ENCODE measurements around the gene EXOC6B. TPM values are rescaled to one million over a fixed set of nuclear protein-coding genes. Genes with fewer than 3 reads are reported as not detected.
"Not testable (repeated sequence)": the region's sequence is repeated elsewhere in the genome, so short reads cannot be mapped to it uniquely, and the experiment has no call there.

Gene EXOC6B
- total RNA-seq, 1 donor, result 9.2 TPM

DNA sequence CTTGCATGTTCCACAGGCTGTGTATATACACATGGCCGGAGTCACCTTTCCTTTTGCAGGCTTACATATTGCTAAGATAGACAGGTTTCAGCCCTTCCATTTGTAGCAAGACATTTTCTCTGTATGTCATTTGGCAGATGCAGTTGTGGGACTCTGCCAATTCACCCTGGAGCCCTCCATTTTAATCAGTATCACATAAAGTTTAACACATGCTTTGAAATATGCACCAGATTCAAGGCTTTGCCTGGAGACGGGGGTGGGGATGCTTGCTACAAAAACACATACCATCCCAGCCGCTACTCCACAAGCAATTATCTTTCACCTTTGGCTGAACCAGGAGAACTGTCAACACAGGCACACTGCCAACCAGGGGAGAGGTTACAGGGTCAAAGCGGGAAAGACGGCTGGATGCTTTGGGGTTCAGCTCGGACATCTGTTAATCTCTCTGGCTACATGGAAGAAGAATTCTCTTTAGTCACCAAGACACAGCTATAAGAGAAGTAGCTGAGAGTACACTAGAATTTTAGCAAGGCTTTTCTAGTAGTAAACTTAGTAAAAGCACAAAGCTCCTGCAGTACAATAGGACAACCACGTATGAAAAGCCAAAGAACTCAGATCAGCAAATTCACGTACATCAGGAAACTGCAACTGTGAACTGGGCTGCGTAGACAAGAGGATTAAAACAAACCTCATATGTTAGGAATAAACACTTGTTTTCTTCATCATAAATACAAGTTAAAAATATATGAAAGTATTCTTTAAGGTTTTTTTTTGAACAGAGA, 130.9 kb downstream of the EXOC6B start:
- no peak for DNase-seq (ENCODE audit: low read depth in 2 of 3, low spot score in 2 of 3)

DNA sequence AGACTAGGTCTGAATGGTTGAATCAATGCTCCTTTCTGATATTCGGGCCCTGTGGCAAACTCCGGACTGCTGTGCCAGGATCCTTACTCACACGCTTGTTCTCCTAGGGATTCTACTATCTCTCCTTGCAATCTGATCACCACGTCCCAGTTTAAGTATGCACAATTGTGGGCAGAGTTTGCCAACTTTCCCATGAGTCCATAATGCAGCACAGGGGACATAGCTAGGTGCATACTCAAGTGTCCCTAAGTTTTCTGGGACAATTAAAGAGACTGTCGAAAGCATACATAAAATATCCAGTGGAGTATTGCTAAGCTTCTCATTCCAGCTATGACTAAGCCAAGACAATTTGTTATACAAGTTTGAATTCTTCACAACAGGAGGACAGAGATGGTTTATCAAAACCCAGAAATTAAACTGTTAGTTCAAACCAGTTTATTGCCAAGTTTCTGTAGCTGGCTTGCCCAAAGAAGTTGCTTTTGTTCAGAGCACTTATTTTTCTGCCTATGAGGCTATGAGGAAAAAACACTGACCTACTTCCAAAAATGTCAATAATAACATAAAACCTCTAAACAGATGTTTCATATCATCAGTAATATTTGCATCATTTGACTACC, 136.1 kb downstream of the EXOC6B start:
- no peak for DNase-seq (ENCODE audit: low read depth in 2 of 3, low spot score in 2 of 3)

DNA sequence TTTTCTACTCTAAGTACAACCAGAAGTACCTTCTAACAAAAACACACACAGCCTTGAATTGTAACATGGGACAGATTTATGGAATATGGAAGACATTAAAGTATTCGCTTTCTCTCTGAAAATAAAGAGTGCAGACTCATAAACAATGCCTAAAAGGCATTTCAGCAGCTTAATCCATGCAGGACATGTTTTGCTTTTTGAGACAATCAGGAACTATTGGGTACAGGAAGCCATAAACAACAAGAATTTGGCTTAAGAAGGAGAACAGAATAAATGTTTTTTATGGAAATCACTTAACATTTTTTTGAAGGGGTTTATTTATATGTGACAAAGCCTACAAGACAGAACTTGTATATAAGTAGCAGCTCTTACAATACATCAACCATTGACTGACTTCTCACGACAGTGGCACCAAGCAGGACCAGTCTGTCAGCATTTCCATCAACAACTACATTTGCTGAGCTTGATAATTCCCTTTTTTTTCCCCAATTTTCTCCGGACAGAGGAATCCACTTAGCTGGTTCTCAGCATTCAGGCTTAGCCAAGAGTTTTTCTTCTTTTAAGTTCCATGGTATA, 140.1 kb downstream of the EXOC6B start:
- no peak for DNase-seq (ENCODE audit: low read depth in 2 of 3, low spot score in 2 of 3)

DNA sequence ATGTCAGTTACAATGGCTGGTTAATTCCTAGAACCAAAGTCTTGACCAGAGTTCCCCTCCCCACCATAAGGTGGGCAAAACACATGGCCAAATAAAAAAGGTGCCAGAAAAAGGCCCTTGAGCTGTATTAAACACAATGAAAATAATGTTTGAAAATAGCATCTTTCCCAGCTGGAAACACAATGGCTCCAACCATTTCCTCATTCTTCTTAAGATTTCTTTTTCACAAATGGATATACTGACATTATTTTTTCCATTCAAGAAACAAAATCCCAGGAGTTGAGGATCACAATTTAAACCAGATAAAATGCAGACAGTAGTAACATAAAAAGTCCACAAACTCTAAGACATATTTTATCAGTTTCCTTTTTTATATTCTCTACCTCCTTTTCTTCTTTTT, 143.8 kb downstream of the EXOC6B start:
- DNase-seq (ENCODE audit: low read depth in 2 of 3, low spot score in 2 of 3), result no peak

DNA sequence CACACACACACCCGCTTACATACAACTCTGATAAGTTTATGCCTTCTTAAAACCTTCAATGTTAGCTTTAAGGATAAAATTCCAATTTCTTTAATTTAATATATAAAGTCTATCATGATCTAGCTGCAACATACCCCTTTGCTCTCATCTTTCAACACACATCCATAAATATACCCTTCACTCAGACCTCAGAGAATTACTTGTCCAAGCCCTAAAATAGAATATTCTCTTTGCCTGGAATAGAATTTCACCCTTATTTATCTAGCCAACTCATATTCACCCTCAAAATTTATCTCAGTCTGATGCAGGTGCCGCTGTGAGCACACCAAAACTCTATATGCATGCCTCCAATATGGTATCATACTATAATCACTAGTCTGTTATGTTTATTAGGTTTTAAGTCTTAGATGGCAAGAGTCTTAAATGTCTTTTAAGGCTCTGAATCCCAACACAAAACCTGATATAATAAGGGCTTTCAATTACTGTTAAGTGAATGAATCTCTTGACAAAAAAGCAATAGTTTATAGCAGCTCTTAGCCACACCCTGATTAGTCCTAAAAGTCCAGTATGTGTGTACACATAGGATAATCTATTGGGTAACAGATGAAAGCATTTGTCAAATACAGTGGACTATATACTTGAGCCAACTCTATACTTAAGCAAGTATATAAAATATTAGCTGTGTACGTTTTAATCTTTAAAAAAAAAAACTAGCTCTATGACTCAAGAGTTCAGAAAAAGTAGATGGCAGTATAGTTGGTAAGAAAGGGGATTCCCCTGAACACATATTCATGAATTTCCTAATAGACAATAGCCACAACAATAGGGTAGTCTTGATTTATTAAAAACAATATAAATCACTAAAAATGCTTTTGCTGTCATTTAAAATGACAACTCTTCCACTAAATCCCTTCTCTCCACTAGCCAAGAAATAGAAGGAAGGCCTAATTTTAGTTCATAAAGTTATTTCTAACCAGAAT, 144.5 kb downstream of the EXOC6B start:
- no peak for DNase-seq (ENCODE audit: low read depth in 2 of 3, low spot score in 2 of 3)

DNA sequence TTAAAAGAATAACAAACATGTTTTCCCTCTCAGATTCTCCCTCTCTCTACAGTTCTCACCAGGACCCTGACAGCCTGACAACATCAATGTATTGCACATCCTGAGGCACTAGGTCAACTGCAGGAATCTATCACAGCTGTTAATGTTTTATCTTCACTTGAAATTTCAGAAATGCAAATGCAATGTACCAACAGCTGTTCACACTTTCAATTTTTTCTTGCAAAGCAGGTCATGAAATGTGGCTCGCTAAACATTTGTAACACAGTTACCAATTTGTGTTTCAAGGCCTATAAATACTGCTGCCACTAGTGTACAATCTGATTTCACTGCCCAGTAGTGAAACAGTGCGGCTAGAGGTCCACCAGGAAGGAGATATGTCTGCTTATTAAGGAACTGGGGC, 147.8 kb downstream of the EXOC6B start:
- no peak for DNase-seq (ENCODE audit: low read depth in 2 of 3, low spot score in 2 of 3)

DNA sequence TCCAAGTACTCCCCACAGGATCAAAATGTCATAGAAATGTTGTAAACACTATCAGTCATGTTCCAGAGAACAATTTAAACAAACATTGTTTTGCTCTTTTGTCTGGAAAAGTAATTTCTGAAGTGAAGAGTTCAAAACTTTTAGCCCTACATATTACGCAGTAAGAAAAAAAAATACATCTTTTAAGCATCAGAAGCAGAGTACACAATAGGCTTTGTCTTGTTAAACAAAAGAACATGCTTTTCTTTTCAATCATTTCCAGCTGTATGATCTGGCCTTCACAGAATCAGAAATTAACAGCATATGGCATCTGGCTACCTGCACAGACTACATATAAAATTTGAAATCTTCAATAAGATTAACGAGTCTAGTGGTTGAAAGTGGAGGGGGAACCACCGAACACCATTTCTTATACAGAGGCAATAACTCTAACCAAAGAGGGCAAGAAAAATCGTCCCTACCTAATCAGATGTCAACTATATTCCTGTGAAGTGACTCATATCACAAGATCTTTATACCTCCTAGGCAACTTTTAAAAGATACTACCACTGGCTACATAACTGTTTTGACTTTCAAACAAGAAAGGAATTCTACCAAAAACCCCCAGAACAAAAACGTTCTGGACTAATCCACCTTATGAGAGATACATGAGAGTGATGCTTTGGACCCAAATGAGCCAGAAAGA, 149.3 kb downstream of the EXOC6B start:
- DNase-seq (ENCODE audit: low read depth in 2 of 3, low spot score in 2 of 3), result no peak

DNA sequence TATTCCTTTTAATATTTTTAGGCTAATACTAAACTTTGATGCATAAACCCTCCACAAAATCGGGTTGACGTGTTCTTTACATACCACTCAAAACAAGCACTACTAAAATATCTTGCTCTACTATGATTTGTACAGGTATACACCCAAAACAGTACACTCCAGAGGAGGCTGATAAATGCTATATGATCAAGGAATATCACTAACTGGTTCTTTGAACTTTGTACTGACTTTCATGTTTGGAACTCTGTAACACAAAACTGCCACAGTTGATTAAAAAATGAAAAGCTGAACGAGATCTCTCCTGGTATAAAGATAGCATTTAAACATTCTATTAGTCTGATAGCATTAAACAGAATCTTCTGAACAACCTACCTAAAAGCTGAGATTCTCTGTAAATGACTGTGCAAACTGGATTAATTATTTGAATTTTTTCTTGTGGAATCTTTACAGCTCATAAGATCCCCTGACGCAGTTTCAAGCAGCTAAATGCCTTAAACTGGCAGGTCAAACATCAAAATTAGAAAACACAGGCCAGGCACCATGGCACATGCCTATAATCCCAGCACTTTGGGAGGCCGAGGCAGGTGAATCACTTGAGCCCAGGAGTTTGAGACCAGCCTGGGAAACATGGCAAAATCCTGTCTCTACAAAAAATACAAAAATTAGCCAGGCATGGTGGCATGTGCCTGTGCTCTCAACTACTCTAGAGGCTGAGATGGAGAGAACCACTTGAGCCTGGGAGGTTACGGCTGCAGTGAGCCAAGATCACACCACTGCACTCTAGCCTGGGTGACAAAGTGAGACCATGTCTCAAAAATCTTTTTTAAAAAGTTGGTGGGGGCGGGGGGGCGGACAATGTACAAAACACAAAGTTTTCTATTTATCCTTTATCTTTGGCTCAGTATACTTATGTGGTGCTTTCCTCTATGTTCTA, 150.6 kb downstream of the EXOC6B start:
- DNase-seq (ENCODE audit: low read depth in 2 of 3, low spot score in 2 of 3), result no peak

DNA sequence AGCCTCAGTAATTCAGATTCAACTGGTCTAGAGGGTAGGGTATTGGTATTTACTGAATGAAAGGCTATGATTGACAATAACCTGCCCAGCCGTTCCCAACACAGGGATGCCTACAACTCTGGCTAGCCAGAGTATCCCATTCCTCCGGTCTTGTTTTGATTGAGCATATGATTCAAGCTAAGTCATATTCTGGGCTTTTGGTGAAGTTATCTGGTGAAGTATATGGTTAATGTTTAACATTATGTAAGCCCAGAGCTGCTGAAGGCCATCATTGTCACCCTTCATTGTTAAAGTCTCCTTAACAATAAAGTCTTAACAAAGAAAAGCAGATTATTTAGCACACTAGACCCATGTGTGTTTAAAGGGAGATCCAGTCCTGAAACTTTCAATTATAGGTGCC, 152.6 kb downstream of the EXOC6B start:
- no peak for DNase-seq (ENCODE audit: low read depth in 2 of 3, low spot score in 2 of 3)

DNA sequence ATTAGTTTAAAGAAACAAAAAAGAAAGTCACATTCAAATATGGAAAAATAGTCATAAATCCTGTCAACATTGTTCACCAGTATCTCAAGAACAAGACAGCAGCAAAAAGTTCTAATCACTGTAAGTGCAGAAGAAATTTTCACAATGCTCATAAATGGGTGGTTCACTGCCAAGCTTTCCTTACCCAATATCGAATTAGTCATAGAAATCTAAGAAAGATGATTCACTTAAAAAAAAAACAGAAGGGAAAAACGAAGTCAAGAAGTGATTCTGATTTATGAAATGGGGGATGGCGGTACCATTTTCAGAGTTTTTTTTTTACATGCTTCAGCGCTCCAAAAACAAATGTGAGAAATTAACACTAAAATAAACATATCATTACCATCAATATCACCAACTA, 156.7 kb downstream of the EXOC6B start:
- no peak for DNase-seq (ENCODE audit: low read depth in 2 of 3, low spot score in 2 of 3)

DNA sequence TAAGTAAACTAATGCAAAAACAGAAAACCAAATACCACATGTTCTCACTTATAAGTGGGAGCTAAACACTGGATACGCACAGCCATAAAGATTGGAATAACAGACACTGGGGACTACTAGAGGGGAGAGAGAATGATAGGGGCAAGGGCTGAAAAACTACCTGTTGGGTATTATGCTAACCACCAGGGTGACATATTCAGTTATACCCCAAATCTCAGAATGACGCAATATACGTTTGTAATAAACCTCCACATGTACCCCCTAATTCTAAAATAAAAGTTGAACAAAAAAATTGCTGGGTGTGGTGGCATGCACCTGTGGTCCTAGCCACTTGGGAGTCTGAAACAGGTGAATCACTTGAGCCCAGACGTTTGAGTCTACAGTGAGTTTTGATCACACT, 157.2 kb downstream of the EXOC6B start:
- no peak for DNase-seq (ENCODE audit: low read depth in 2 of 3, low spot score in 2 of 3)

DNA sequence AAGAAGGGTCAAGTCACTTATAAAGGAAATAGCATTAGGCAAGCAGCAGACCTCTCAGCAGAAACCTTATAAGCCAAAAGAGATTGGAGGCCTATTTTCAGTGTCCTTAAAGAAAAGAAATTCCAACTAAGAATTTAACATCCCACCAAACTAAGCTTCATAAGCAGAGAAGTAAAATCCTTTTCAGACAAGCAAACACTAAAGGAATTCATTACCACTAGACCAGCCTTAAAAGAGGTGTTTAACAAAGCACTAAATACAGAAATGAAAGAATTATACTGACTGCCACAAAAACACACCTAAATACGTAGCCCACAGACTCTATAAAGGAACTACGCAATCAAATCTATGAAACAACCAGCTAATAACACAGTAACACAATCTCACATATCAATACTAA, 160.4 kb downstream of the EXOC6B start:
- DNase-seq (ENCODE audit: low read depth in 2 of 3, low spot score in 2 of 3), result no peak

DNA sequence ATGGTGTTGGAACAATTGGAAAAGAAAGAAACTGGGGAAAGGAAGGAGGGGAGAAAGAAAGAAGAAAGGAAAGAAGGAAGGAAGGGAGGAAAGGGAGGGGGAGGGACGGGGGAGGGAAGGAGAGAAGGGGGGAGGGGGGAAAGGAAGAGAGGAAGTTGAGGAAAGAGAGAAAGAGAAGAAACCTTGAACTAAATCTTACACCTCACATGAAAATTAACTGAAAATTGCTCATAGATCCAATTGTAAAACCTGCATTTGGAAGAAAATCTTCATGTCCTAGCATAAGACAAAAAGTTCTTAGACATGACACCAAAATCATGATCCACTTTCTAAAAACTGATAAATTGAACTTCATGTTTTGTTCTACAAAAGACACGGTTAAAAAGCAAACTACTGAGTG, 163.8 kb downstream of the EXOC6B start:
- DNase-seq (ENCODE audit: low read depth in 2 of 3, low spot score in 2 of 3), result no peak

DNA sequence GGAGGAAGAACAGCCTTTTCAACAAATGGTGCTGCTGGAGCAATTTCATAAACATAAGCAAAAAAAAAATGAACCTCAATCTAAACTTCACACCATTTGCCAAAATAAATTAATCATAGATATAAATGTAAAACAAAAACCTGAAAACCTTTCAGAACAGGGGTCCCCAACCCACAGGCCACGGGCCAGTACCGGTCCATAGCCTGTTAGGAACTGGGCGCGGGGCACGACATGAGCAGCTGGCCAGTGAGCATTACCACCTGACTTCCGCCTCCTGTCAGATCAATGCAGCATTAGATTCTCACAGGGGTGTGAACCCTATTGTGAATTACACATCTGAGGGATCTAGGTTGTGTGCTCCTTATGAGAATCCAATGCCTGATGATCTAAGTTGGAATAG, 176.0 kb downstream of the EXOC6B start:
- DNase-seq (ENCODE audit: low read depth in 2 of 3, low spot score in 2 of 3), result no peak

DNA sequence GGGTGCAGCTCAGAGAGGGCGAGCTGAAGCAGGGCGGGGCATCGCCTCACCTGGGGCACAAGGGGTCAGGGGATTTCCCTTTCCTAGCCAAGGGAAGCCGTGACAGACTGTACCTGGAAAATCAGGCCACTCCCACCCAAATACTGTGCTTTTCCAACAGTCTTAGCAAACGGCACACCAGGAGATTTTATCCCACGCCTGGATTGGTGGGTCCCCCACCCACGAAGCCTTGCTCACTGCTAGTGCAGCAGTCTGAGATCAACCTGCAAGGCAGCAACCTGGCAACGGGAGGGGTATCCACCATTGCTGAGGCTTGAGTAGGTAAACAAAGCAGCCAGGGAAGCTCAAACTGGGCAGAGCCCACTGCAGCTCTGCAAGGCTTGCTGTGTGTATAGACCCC, 184.6 kb downstream of the EXOC6B start:
- not testable (repeated sequence) for DNase-seq (ENCODE audit: low read depth in 2 of 3, low spot score in 2 of 3)

DNA sequence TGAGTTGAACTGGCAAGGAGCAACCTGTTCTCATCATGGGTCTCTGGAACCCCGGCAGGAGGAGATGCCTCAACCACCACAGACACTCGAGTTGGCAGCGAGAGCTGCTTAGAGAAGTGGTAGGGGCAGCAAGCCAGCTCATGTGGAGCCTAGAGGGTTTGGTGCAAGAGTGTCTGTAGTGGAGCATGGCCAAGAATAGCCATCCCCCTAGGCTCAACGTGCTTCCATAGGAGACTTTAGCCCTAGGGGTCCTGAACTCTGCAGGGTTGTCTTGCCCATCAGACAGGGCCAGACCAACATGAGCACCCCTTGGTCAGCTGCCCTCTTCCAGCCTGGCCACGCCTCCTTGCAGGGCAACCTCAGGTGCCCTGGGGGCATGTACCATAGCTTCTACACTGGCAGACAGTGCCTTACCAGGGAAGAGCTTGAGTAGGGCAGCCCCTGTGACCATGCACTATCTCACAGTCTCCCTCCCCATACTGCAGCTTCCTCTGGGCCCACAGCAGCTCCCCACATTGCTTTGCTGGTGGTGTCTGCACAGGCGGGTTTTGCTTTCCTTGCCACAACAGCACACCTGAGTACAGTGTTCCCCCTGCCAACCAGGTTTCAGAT, 187.1 kb downstream of the EXOC6B start:
- DNase-seq (ENCODE audit: low read depth in 2 of 3, low spot score in 2 of 3), result no peak

DNA sequence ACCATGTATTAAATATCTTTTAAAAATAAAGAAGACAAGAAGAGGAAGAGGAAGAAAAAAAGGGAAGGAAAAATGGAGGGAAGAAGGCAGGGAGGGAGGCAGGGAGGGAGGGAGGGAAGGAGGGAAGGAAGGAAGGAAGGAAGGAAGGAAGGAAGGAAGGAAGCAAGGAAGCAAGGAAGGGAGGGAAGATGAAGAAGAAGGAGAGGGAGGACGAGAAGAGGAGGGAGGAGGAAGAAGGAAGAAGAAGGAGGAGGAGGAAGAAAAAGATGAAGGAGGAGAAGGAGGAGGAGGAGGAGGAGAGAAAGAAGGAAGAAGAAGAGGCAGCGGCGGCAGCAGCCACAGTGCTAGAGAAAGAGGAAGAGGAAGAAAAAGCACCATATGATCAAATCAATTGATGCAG, 189.6 kb downstream of the EXOC6B start:
- DNase-seq (ENCODE audit: low read depth in 2 of 3, low spot score in 2 of 3), result no peak

DNA sequence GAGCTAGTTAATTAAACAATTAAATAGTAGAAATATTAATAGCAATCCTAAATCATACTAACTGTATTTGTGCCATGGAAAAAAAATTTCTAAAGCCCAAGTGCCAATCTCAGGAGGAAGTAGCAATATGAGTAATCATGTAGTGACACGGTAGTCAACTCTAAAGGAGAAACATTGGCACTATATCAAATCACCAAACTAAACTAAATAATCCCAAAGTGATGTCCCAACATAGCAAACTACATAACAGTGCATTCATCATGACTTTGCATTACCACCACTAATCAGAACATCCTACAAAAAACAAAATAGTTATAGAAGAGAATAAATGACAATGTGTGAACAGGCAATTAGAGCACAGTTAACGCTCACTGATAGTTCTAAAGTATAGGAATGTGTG, 195.1 kb downstream of the EXOC6B start:
- no peak for DNase-seq (ENCODE audit: low read depth in 2 of 3, low spot score in 2 of 3)

DNA sequence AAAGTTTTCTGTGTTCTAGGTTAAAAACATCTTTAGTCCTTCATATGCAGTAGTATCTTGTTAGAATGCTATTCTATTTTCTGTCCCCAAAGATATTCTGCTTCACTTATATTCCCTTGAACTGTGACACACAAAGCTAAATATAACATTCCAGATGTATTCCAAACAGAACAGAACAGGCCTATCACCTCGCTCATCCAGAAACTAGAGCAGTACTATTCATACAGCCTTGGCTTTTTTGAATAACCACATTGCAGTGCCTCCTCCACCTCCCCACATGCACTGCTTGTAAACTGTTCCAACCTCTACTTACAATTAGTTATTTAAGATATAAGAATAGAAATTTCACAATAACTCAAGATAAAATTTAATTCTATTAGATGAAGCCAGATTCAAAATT, 196.8 kb downstream of the EXOC6B start:
- no peak for DNase-seq (ENCODE audit: low read depth in 2 of 3, low spot score in 2 of 3)
